Activated naive CD4-positive, alpha-beta T cell treated with anti-CD3 and anti-CD28 coated beads, Interleukin-2, amount 50 U/mL, for 72 hours (primary cell): ENCODE measurements around the gene PECR. TPM values are rescaled to one million over a fixed set of nuclear protein-coding genes. Genes with fewer than 3 reads are reported as not detected.
A peak's percentile ranks its signal among the peaks of the same experiment; 100 is the strongest.

ENCODE experiments used
- ATAC-seq, 2 donors: fragments of 150-1000 bp; cut with Tn5 transposase; 2 replicates each; pipeline ENCODE4 v1.10.0; 2021; ENCODE audit warnings: mild to moderate bottlenecking in 2 of 2, moderate library complexity in 2 of 2
- DNase-seq, 2 donors: peaks; one replicate each; pipeline ENCODE4 v3.0.0; 2021 to 2022; ENCODE audit warnings: low spot score in 2 of 2
- H3K27ac Mint-ChIP-seq, 2 donors: one replicate each; pipeline ENCODE4 v1.8.0; 2022; ENCODE audit warnings: mild to moderate bottlenecking in 2 of 2, mixed read lengths in 2 of 2
- H3K36me3 Mint-ChIP-seq, 2 donors: one replicate each; pipeline ENCODE4 v1.8.0; 2022; ENCODE audit warnings: mixed read lengths in 2 of 2
- H3K9me3 Mint-ChIP-seq, 2 donors: one replicate each; pipeline ENCODE4 v1.8.0; 2022; ENCODE audit warnings: mixed read lengths in 2 of 2
- total RNA-seq, 2 donors: library from RNA; stranded (reverse); gene quantifications; one replicate each; pipeline ENCODE4 v1.2.3, GENCODE V29; 2022

Gene PECR
- 10 to 100 TPM; 25.4 to 34.0 TPM for total RNA-seq

- peaks cover 5 to 6% of the 10 kb centered on the region in 2 donors for H3K36me3 Mint-ChIP-seq
- H3K9me3 Mint-ChIP-seq, result no peaks in the 10 kb centered on the region
- DNase-seq, result peak; percentile 74 to 82
- peak within 1 kb of the TSS; percentile 85 for H3K27ac Mint-ChIP-seq
- peak; percentile 96 to 97 for ATAC-seq
These were observed at the start of gene PECR, which contains the start of gene TMEM169 for GRCh38 chr2:216081487-216082116. Gene PECR, minus strand, starts transcription at chr2:216081809. Its CDS starts 68 bp downstream, at chr2:216081741. Gene TMEM169, plus strand, starts transcription at chr2:216081919. Its CDS starts 14,045 bp downstream, at chr2:216095964.

- no peak for ATAC-seq
- Mint-ChIP-seq H3K36me3 (peaks cover 40 to 68% of the 10 kb centered on the region in 2 donors), H3K27ac (peak overlapping the region in 1 of 2 donors; percentile 73), H3K9me3 (no peaks in the 10 kb centered on the region)
- DNase-seq, result no peak
These were observed 48.9 kb upstream of the PECR start for GRCh38 chr2:216130346-216130971.

DNA sequence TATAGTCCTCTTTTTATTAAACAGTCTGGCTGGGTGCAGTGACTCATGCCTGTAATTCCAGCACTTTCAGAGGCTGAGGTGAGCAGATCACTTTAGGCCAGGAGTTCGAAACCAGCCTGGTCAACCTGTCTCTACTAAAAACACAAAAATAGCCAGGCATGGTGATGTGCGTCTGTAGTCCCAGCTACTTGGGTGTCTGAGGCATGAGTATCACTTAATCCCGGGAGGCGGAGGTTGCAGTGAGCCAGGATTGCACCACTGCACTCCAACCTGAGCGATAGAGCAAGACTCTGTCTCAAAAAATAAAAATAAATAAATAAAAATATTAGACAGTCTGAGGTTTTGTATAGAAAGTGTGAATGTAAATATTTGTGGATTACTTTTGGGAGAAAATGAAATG, 45.3 kb upstream of the PECR start:
- no peak for ATAC-seq
- H3K27ac Mint-ChIP-seq, result peak overlapping the region in 1 of 2 donors; percentile 70
- no peak for DNase-seq
- H3K9me3 Mint-ChIP-seq, result no peaks in the 10 kb centered on the region
- H3K36me3 Mint-ChIP-seq, result peaks cover 19 to 72% of the 10 kb centered on the region in 2 donors

DNA sequence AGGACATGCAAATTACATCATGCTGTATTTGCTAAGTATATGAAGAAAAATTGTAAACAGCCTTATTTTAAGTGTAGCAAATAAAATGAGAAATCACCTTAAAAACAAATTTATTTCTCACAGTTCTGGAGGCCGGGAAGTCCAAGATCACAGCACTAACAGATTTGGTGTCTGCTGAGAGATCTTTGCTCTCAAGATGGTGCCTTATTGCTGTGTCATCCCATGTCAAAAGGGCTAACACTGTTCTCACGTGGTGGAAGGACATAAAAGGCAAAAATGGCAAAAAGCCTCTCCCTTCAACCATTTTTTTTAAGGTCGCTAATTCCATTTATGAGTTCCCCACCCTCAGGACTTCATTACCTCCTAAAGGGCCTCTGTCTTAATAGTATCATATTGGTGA, 39.6 kb upstream of the PECR start:
- ATAC-seq, result no peak
- Mint-ChIP-seq H3K9me3 (no peaks in the 10 kb centered on the region), H3K27ac (peak overlapping the region; percentile 83 to 99), H3K36me3 (peaks cover 40 to 87% of the 10 kb centered on the region in 2 donors)
- no peak for DNase-seq

- peak overlapping the region; percentile 80 to 99 for H3K27ac Mint-ChIP-seq
These were observed 38.4 kb upstream of the PECR start for GRCh38 chr2:216119986-216120385.

DNA sequence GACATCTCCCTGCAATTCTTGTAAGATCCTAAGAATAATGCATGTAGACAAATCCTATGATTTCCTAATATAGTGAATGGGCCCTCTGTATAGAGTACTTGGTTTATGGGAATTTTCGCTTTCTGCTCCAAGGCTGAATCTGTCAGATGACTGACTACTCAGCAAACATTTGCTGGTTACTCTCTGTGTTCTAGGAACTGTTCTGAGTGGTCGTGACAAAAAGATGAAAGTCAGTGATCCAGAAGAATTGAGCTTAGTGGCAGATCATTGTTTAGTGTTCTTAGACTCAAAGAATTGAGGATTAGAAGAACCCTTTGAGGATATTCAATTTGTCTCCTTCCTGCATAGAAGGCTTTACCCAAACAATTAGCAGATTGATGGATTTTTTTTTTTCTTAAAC, 37.5 kb upstream of the PECR start:
- H3K27ac Mint-ChIP-seq, result peak overlapping the region; percentile 51 to 80
- ATAC-seq (no peak), DNase-seq (no peak)
- H3K36me3 Mint-ChIP-seq, result peaks cover 50 to 86% of the 10 kb centered on the region in 2 donors
- no peaks in the 10 kb centered on the region for H3K9me3 Mint-ChIP-seq

More at GRCh38 chr2:216119986-216120385, 38.4 kb upstream of the PECR start:
- Mint-ChIP-seq H3K36me3 (peaks cover 47 to 85% of the 10 kb centered on the region in 2 donors), H3K9me3 (no peaks in the 10 kb centered on the region)
- peak; percentile 77 to 95 for ATAC-seq
- DNase-seq, result no peak

DNA sequence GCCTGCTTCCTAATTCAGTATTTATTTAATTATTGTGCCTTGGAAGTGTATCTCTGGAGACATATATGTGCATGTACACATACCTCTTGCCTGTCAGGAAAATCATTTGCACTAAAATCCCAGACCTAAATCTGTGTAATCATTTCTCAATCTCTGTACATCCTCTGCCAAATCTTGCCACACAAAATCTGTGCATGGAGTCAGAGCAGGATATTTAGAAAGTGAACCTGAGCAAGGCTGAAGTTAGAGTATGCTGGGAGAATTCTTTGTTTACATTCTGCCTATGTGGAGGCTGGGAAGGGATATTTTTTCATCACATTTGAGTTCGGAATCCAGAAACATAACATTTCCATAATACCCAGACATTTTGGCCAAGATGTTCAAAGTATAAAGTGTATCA, 36.9 kb upstream of the PECR start:
- H3K27ac Mint-ChIP-seq, result peak overlapping the region; percentile 41 to 80
- DNase-seq (no peak), ATAC-seq (no peak)
- no peaks in the 10 kb centered on the region for H3K9me3 Mint-ChIP-seq
- H3K36me3 Mint-ChIP-seq, result peaks cover 54 to 90% of the 10 kb centered on the region in 2 donors

GRCh38 chr2:216117561-216118340, 36.1 kb upstream of the PECR start:
- Mint-ChIP-seq H3K27ac (peak overlapping the region in 1 of 2 donors; percentile 80), H3K9me3 (no peaks in the 10 kb centered on the region), H3K36me3 (peaks cover 61 to 90% of the 10 kb centered on the region in 2 donors)
- no peak for DNase-seq
- ATAC-seq, result no peak

DNA sequence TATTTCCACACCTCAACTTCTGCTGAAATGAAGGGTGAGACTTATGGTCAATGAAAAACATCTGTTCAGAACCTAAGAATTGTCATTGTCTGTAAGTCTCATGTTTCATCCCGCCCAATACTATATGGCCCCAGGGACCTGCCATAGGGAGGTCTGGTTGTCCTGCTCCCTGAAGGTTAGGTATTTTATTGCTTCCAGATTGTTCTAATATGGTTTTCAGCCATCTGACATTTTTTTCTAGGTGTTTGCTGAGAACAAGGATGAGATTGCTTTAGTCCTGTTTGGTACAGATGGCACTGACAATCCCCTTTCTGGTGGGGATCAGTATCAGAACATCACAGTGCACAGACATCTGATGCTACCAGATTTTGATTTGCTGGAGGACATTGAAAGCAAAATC, 34.8 kb upstream of the PECR start:
- ATAC-seq (no peak), DNase-seq (no peak)
- Mint-ChIP-seq H3K36me3 (peaks cover 65 to 90% of the 10 kb centered on the region in 2 donors), H3K27ac (peak overlapping the region; percentile 83 to 91), H3K9me3 (no peaks in the 10 kb centered on the region)

DNA sequence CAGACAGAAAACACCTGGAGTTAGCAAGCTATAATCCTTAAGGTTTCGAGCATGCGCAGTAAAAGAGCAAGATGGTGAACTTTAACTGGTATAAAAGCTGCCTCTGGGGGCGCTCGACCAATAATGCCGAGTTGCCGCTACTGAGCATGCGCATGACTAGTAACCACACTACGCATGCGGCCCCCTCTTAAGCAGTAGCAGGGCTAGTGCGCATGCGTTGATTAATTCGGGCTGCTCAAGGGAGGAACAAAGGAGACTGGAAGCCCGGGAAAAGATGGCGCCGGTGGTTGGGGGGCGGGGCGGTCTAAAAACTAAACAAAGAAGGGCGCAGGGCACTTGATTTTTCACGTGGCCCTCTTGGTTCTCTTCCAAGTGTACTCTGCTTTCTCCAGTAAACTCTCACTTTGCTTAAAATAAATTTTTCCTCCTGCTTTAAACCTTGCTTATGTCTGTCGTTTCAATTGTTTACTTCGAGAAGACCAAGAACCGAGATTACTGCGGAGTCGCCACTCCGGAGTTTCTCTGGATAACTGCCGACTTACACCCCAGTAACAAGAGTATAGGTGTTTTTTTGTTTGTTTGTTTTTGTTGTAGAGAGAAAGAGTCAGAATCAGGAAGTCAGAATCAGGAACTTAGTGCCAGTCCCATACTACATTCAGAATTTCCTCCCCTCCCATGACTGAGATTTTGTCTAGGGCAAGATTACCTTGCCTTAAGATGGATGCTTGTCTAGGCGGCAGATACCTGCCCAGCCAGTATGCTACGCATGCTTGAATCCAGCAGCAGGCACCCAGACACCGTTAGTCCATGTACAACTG, 33.3 kb upstream of the PECR start:
- H3K9me3 Mint-ChIP-seq, result no peaks in the 10 kb centered on the region
- DNase-seq, result peak; percentile 95 to 97
- H3K36me3 Mint-ChIP-seq, result peaks cover 71 to 95% of the 10 kb centered on the region in 2 donors
- peak; percentile 76 to 92 for ATAC-seq
- peak overlapping the region; percentile 91 to 95 for H3K27ac Mint-ChIP-seq

DNA sequence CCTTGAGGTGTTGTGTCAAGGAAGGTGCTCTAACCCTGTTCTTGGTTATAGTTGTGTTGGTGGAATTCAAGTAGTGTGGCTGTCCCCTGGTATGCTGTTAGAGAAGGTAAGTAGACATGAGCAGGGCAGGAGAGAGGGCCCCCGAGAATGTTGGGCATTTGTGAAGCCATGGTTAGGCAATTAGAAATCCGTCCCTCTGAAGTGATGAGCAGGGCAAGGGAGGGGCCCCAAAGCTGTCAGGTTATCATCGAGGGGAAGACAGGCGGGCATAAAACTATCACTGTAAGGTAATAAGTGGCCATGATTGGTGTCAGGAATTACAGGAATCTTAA, 32.7 kb upstream of the PECR start:
- ATAC-seq, result peak in 1 of 2 donors; percentile 12
- no peak for DNase-seq
- Mint-ChIP-seq H3K36me3 (peaks cover 76 to 95% of the 10 kb centered on the region in 2 donors), H3K27ac (peak overlapping the region; percentile 91 to 95), H3K9me3 (no peaks in the 10 kb centered on the region)

GRCh38 chr2:216113572-216113971, 32.0 kb upstream of the PECR start:
- no peaks in the 10 kb centered on the region for H3K9me3 Mint-ChIP-seq
- no peak for DNase-seq
- peaks cover 74 to 91% of the 10 kb centered on the region in 2 donors for H3K36me3 Mint-ChIP-seq
- H3K27ac Mint-ChIP-seq, result peak overlapping the region; percentile 91 to 95
- ATAC-seq, result peak; percentile 13 to 48

- ATAC-seq (peak in 1 of 2 donors; percentile 55), DNase-seq (no peak)
- H3K9me3 Mint-ChIP-seq, result no peaks in the 10 kb centered on the region
- peak overlapping the region; percentile 91 to 95 for H3K27ac Mint-ChIP-seq
- peaks cover 69 to 85% of the 10 kb centered on the region in 2 donors for H3K36me3 Mint-ChIP-seq
These were observed 31.3 kb upstream of the PECR start for GRCh38 chr2:216112926-216113325.

DNA sequence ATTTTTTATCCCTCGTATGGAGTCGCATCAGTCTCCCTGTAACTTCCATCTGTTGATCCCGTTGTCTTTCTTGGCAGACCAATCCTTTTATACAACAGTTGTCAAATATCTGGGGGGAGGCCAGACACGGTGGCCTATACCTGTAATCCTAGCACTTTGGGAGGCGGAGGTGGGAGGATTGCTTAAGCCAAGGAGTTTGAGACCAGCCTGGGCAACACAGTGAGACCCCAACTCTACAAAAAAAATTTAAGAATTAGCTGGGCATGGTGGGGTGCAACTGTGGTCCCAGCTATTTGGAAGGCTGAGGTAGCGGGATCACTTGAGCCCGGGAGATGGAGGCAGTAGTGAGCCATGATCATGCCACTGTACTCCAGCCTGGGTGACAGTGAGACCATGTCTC, 29.5 kb upstream of the PECR start:
- no peak for ATAC-seq
- H3K27ac Mint-ChIP-seq, result peak overlapping the region; percentile 93 to 100
- peaks cover 59 to 67% of the 10 kb centered on the region in 2 donors for H3K36me3 Mint-ChIP-seq
- H3K9me3 Mint-ChIP-seq, result no peaks in the 10 kb centered on the region
- no peak for DNase-seq

GRCh38 chr2:216110620-216111019, 29.0 kb upstream of the PECR start:
- Mint-ChIP-seq H3K27ac (peak overlapping the region; percentile 93 to 100), H3K36me3 (peaks cover 57 to 64% of the 10 kb centered on the region in 2 donors), H3K9me3 (no peaks in the 10 kb centered on the region)
- no peak for ATAC-seq
- no peak for DNase-seq

DNA sequence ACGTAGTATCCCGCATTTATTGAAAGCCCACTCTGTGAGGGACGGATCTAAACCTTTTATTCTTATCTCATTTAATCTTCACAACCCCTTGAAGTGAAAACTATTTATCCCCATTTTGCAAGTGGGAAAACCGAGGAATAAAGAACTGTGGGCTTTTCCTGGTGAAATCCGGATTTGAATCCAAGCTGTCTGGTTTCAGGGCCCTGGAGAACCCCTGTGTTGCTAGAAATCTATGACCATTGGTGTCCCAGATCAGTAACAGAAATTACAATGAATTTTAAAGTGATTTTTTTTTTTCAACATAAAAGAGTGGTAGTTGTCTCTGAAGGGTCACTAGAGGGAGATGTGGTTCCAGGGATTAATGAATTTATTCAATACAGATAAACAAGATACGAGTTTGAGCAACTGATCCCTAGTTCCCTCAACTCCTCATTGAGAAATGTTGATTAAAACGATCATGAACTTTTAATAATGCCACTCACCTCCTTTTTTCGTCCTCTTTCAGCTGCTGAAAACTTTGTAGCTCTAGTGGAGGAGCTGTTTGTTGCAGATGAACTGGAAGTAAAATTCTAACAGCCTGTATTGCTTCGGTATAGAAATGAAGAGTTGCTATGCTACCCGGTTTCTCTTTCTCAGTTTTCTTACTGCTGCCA, 28.5 kb upstream of the PECR start:
- Mint-ChIP-seq H3K9me3 (no peaks in the 10 kb centered on the region), H3K27ac (peak overlapping the region; percentile 93 to 100), H3K36me3 (peaks cover 54 to 60% of the 10 kb centered on the region in 2 donors)
- DNase-seq, result no peak
- ATAC-seq, result no peak
